Karpas-422 (cell line): Measurements from ENCODE around the gene NIT1. TPM values are rescaled to one million over a fixed set of nuclear protein-coding genes. Genes with fewer than 3 reads are reported as not detected.

ENCODE experiments used
- DNase-seq: peaks from one replicate; pipeline ENCODE4 v3.0.0-alpha.2; 2015
- H2AFZ ChIP-seq: fragments of 200-600 bp; sonication (generic); 2 replicates; pipeline ENCODE4 v1.6.1; 2014; ENCODE audit warnings: antibody characterized with exemption, low read length, mixed read lengths
- H3K27ac ChIP-seq: fragments of 200-600 bp; sonication (generic); 2 replicates; pipeline ENCODE4 v1.5.1; 2014; ENCODE audit warnings: mild to moderate bottlenecking, low read length, moderate library complexity
- H3K27me3 ChIP-seq: fragments of 200-600 bp; sonication (generic); 2 replicates; pipeline ENCODE4 v1.6.1; 2014; ENCODE audit warnings: low read length, mixed read lengths
- H3K36me3 ChIP-seq: fragments of 200-600 bp; sonication (generic); 2 replicates; pipeline ENCODE4 v1.6.1; 2014; ENCODE audit warnings: low read length, mixed read lengths; ENCODE audit not compliant: insufficient read depth
- H3K4me1 ChIP-seq: fragments of 200-600 bp; sonication (generic); 2 replicates; pipeline ENCODE4 v1.6.1; 2014; ENCODE audit warnings: mild to moderate bottlenecking, low read length, mixed read lengths
- H3K4me2 ChIP-seq: fragments of 200-600 bp; sonication (generic); 2 replicates; pipeline ENCODE4 v1.6.1; 2014; ENCODE audit warnings: low read length, low read depth, mild to moderate bottlenecking; ENCODE audit not compliant: poor library complexity, severe bottlenecking
- H3K4me3 ChIP-seq: fragments of 200-600 bp; sonication (generic); 2 replicates; pipeline ENCODE4 v1.5.1; 2014; ENCODE audit warnings: mild to moderate bottlenecking, antibody characterized with exemption, low read length, mixed read lengths
- H3K79me2 ChIP-seq: fragments of 200-600 bp; sonication (generic); 2 replicates; pipeline ENCODE4 v1.6.1; 2014; ENCODE audit warnings: mild to moderate bottlenecking, low read length, mixed read lengths
- H3K9ac ChIP-seq: fragments of 200-600 bp; sonication (generic); 2 replicates; pipeline ENCODE4 v1.6.0; 2014; ENCODE audit warnings: low read length
- H3K9me2 ChIP-seq: fragments of 200-600 bp; sonication (generic), shearing (Covaris generic); replicated peaks from 2 replicates; pipeline ENCODE4 v1.6.0; 2014; ENCODE audit warnings: mild to moderate bottlenecking, low read length, moderate library complexity; ENCODE audit not compliant: insufficient read depth
- H3K9me3 ChIP-seq: fragments of 300-700, 200-600 bp; sonication (generic); 2 replicates; pipeline ENCODE4 v1.6.1; 2014; ENCODE audit warnings: low read length, mixed read lengths
- H4K20me1 ChIP-seq: fragments of 200-600 bp; sonication (generic); 2 replicates; pipeline ENCODE4 v1.6.1; 2014; ENCODE audit warnings: mild to moderate bottlenecking, antibody characterized with exemption, low read length, low read depth; ENCODE audit not compliant: insufficient read depth
- total RNA-seq: library from RNA; depleted of rRNA; stranded (reverse); fragments of >200 nt; shearing (Covaris generic); gene quantifications from 2 replicates; pipeline ENCODE4 v1.2.3, GENCODE V29; 2014; ENCODE audit warnings: low replicate concordance

NIT1 gene
- total RNA-seq, 1 experiment from 2014 or later: 41.5 TPM

GRCh38 chr1:161096530-161096929, 21.4 kb upstream of the NIT1 start:
- H2AFZ ChIP-seq: no peak overlapping the region
- no peak overlapping the region for H3K4me2 ChIP-seq
- no peak overlapping the region for H3K9ac ChIP-seq
- no peaks in the 10 kb centered on the region for H4K20me1 ChIP-seq
- no peaks in the 10 kb centered on the region for H3K27me3 ChIP-seq
- no peak overlapping the region for H3K27ac ChIP-seq
- H3K36me3 ChIP-seq: peaks cover 5% of the 10 kb centered on the region; the same call in 1 of the 2 replicates
- no peaks in the 10 kb centered on the region for H3K9me3 ChIP-seq
- H3K79me2 ChIP-seq: no peaks in the 10 kb centered on the region
- no peak for DNase-seq
- H3K4me3 ChIP-seq: no peak overlapping the region
- H3K4me1 ChIP-seq: peaks cover 21% of the 10 kb centered on the region
- H3K9me2 ChIP-seq: no peaks in the 10 kb centered on the region

GRCh38 chr1:161098210-161099068, 19.5 kb upstream of the NIT1 start, which contains the start of gene KLHDC9:
Gene KLHDC9, plus strand, starts transcription at chr1:161098361. Its CDS starts 175 bp downstream, at chr1:161098536.
- DNase-seq: peak; percentile 95
- H3K9ac ChIP-seq: peak within 1 kb of the TSS; percentile 81
- H3K4me2 ChIP-seq: peak within 1 kb of the TSS; percentile 97
- H3K9me3 ChIP-seq: no peaks in the 10 kb centered on the region
- H3K4me3 ChIP-seq: peak within 1 kb of the TSS; percentile 84
- H3K9me2 ChIP-seq: no peaks in the 10 kb centered on the region
- H3K27ac ChIP-seq: peak within 1 kb of the TSS; percentile 71
- peaks cover 4% of the 10 kb centered on the region; the same call in 1 of the 2 replicates for H3K79me2 ChIP-seq
- peak within 1 kb of the TSS; percentile 75 for H2AFZ ChIP-seq
- H3K4me1 ChIP-seq: peaks cover 21% of the 10 kb centered on the region
- no peaks in the 10 kb centered on the region for H4K20me1 ChIP-seq
- H3K36me3 ChIP-seq: peaks cover 10% of the 10 kb centered on the region; the same call in 1 of the 2 replicates
- no peaks in the 10 kb centered on the region for H3K27me3 ChIP-seq

- Histone ChIP-seq H3K4me2 (peak overlapping the region; percentile 97), H3K27ac (no peak overlapping the region), H3K9ac (peak overlapping the region; percentile 81), H3K9me3 (no peaks in the 10 kb centered on the region), H3K36me3 (peaks cover 10% of the 10 kb centered on the region; the same call in 1 of the 2 replicates), H3K79me2 (peaks cover 11% of the 10 kb centered on the region), H4K20me1 (no peaks in the 10 kb centered on the region), H3K4me1 (peaks cover 21% of the 10 kb centered on the region), H3K4me3 (peak overlapping the region; percentile 84), H2AFZ (no peak overlapping the region), H3K27me3 (no peaks in the 10 kb centered on the region), H3K9me2 (no peaks in the 10 kb centered on the region)
- peak; percentile 52 for DNase-seq
These were observed 18.7 kb upstream of the NIT1 start for GRCh38 chr1:161099090-161099802.

- DNase-seq: no peak
- Histone ChIP-seq H3K9me2 (no peaks in the 10 kb centered on the region), H4K20me1 (no peaks in the 10 kb centered on the region), H3K79me2 (peaks cover 23% of the 10 kb centered on the region), H3K9ac (no peak overlapping the region), H3K27ac (no peak overlapping the region), H3K27me3 (no peaks in the 10 kb centered on the region), H3K9me3 (no peaks in the 10 kb centered on the region), H3K36me3 (peaks cover 10% of the 10 kb centered on the region; the same call in 1 of the 2 replicates), H3K4me1 (peaks cover 21% of the 10 kb centered on the region), H2AFZ (no peak overlapping the region), H3K4me2 (no peak overlapping the region), H3K4me3 (no peak overlapping the region)
These were observed 17.3 kb upstream of the NIT1 start for GRCh38 chr1:161100556-161100955.

GRCh38 chr1:161106431-161106830, 11.5 kb upstream of the NIT1 start:
- no peak overlapping the region for H3K4me3 ChIP-seq
- H2AFZ ChIP-seq: no peak overlapping the region
- H3K27me3 ChIP-seq: no peaks in the 10 kb centered on the region
- no peaks in the 10 kb centered on the region for H3K9me3 ChIP-seq
- H3K4me2 ChIP-seq: no peak overlapping the region
- peaks cover 79% of the 10 kb centered on the region for H3K79me2 ChIP-seq
- no peak overlapping the region for H3K27ac ChIP-seq
- peaks cover 3% of the 10 kb centered on the region; the same call in 1 of the 2 replicates for H4K20me1 ChIP-seq
- peaks cover 29% of the 10 kb centered on the region for H3K36me3 ChIP-seq
- no peak overlapping the region for H3K9ac ChIP-seq
- H3K9me2 ChIP-seq: no peaks in the 10 kb centered on the region
- no peak for DNase-seq
- H3K4me1 ChIP-seq: peaks cover 2% of the 10 kb centered on the region; the same call in 1 of the 2 replicates

- no peak overlapping the region for H3K27ac ChIP-seq
- DNase-seq: no peak
- H3K9me3 ChIP-seq: no peaks in the 10 kb centered on the region
- no peak overlapping the region for H3K9ac ChIP-seq
- H3K4me3 ChIP-seq: no peak overlapping the region
- H3K79me2 ChIP-seq: peaks cover 97% of the 10 kb centered on the region
- H3K9me2 ChIP-seq: no peaks in the 10 kb centered on the region
- peaks cover 37% of the 10 kb centered on the region for H3K36me3 ChIP-seq
- no peak overlapping the region for H3K4me2 ChIP-seq
- H3K27me3 ChIP-seq: no peaks in the 10 kb centered on the region
- H4K20me1 ChIP-seq: peaks cover 18% of the 10 kb centered on the region
- H2AFZ ChIP-seq: no peak overlapping the region
- peaks cover 42% of the 10 kb centered on the region for H3K4me1 ChIP-seq
These were observed 6.8 kb upstream of the NIT1 start for GRCh38 chr1:161111117-161111516.

- no peaks in the 10 kb centered on the region for H3K9me3 ChIP-seq
- H3K27ac ChIP-seq: no peak overlapping the region
- H3K4me2 ChIP-seq: no peak overlapping the region
- H3K4me1 ChIP-seq: peaks cover 46% of the 10 kb centered on the region
- H3K27me3 ChIP-seq: no peaks in the 10 kb centered on the region
- no peak overlapping the region for H3K4me3 ChIP-seq
- no peaks in the 10 kb centered on the region for H3K9me2 ChIP-seq
- H4K20me1 ChIP-seq: peaks cover 20% of the 10 kb centered on the region
- H3K9ac ChIP-seq: no peak overlapping the region
- DNase-seq: no peak
- peaks cover 35% of the 10 kb centered on the region for H3K36me3 ChIP-seq
- H3K79me2 ChIP-seq: peaks cover 97% of the 10 kb centered on the region
- H2AFZ ChIP-seq: no peak overlapping the region
These were observed 6.4 kb upstream of the NIT1 start for GRCh38 chr1:161111527-161111926.

GRCh38 chr1:161113915-161114314, 4.0 kb upstream of the NIT1 start:
- Histone ChIP-seq H2AFZ (no peak overlapping the region), H3K36me3 (peaks cover 26% of the 10 kb centered on the region), H3K4me2 (peak overlapping the region; percentile 6), H3K79me2 (peaks cover 100% of the 10 kb centered on the region), H3K9me3 (no peaks in the 10 kb centered on the region), H3K27me3 (no peaks in the 10 kb centered on the region), H3K27ac (no peak overlapping the region), H3K4me1 (peaks cover 56% of the 10 kb centered on the region), H4K20me1 (peaks cover 20% of the 10 kb centered on the region), H3K4me3 (no peak overlapping the region), H3K9ac (no peak overlapping the region), H3K9me2 (no peaks in the 10 kb centered on the region)
- DNase-seq: no peak
